SJCRH30 (cell line): ENCODE measurements around the gene NOP56. TPM values are rescaled to one million over a fixed set of nuclear protein-coding genes. Genes with fewer than 3 reads are reported as not detected.

ENCODE experiments used
- DNase-seq, 2 experiments: peaks; one replicate each; pipeline ENCODE4 v3.0.0-alpha.2; 2015 to 2020
- H3K27ac ChIP-seq: fragments of 250-450 bp; sonication (Bioruptor Pico); 2 replicates; pipeline ENCODE4 v1.5.1; 2020; ENCODE audit warnings: mild to moderate bottlenecking, moderate library complexity
- H3K27me3 ChIP-seq: fragments of 250-450 bp; sonication (Bioruptor Pico); 2 replicates; pipeline ENCODE4 v1.5.1; 2020; ENCODE audit warnings: mild to moderate bottlenecking, moderate library complexity
- H3K36me3 ChIP-seq: fragments of 250-450 bp; sonication (Bioruptor Pico); 2 replicates; pipeline ENCODE4 v1.5.1; 2020; ENCODE audit warnings: mild to moderate bottlenecking, moderate library complexity
- H3K4me1 ChIP-seq: fragments of 250-450 bp; sonication (Bioruptor Pico); 2 replicates; pipeline ENCODE4 v1.5.1; 2020; ENCODE audit warnings: mild to moderate bottlenecking, moderate library complexity
- H3K4me3 ChIP-seq: fragments of 250-450 bp; sonication (Bioruptor Pico); 2 replicates; pipeline ENCODE4 v1.5.1; 2020; ENCODE audit warnings: mild to moderate bottlenecking, moderate library complexity
- H3K9me3 ChIP-seq: fragments of 250-450 bp; sonication (Bioruptor Pico); replicated peaks from 2 replicates; pipeline ENCODE4 v1.5.1; 2020; ENCODE audit warnings: mild to moderate bottlenecking, moderate library complexity
- total RNA-seq: library from RNA; depleted of rRNA; stranded (reverse); fragments of >200 nt; shearing (Covaris generic); gene quantifications from 2 replicates; pipeline ENCODE4 v1.2.3, GENCODE V29; 2014; rRNA removed

Gene NOP56
- total RNA-seq, result 295 and 334 TPM in 2 replicates

DNA sequence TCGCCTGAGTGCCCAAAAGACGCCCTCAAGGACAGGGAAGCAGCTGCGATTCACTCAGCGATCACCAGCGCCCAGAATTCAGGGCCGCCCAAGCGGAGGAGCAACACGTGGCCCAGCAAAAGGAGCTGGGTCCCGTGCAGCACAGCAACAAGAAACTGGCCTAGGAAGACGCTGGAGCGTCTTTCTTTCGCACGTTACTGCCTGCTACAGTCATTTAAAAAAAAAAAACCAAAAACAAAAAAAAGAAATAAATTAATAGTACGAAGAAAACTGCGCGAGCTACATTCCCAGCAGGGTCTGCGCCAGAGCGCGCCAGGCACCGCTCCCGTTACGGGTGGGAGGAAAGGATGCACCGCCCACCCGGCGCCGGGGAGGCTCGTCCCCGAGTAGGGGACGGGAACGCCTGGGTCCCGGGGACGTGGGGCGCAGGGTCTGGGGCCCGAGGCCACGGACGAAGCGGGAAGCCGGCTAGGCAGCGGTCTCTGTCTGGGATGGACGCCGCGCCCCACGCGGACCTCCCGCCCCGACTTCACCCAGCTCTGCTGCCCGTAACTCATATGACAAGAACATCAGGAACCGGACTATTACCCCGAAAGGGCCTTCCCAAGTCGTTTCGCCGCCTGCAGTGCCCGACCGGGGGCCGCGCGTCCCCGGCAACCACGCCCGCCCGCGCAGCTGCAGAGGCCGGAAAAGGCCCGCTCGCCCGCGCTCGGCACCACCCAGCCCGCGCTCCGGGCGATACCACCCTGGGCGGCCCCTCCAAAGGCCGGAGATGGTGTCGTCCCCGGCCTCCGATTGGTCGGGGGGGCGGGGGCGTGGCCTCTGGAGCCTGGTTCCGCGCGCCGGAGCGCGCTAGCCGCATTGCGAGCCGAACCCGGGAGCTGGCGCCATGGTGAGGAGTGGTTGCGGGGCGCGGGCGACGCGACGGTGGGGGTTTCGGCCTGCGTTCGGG, at the start of gene NOP56:
TSS of gene NOP56 (plus strand) at position 861 of the 952 bp plus-strand sequence. CDS start at position 890, 29 bp downstream.
- H3K27me3 ChIP-seq, result no peaks in the 10 kb centered on the region
- H3K4me1 ChIP-seq, result peaks cover 10% of the 10 kb centered on the region
- peak within 1 kb of the TSS; percentile 83 for H3K27ac ChIP-seq
- peak; percentile 93 to 94 for DNase-seq
- peak within 1 kb of the TSS; percentile 99 for H3K4me3 ChIP-seq
- peaks cover 40% of the 10 kb centered on the region for H3K36me3 ChIP-seq
- no peaks in the 10 kb centered on the region for H3K9me3 ChIP-seq

GRCh38 chr20:2602746-2603145, 49.7 kb upstream of the NOP56 start:
- H3K27ac ChIP-seq, result no peak overlapping the region
- H3K4me1 ChIP-seq, result peaks cover 29% of the 10 kb centered on the region
- no peaks in the 10 kb centered on the region; the same call in 1 of the 2 replicates for H3K9me3 ChIP-seq
- H3K4me3 ChIP-seq, result no peak overlapping the region
- DNase-seq, result no peak
- no peaks in the 10 kb centered on the region for H3K27me3 ChIP-seq
- H3K36me3 ChIP-seq, result no peaks in the 10 kb centered on the region

GRCh38 chr20:2603816-2604505, 48.5 kb upstream of the NOP56 start:
- no peak for DNase-seq
- no peaks in the 10 kb centered on the region for H3K36me3 ChIP-seq
- H3K27me3 ChIP-seq, result no peaks in the 10 kb centered on the region
- H3K4me1 ChIP-seq, result peaks cover 29% of the 10 kb centered on the region
- no peak overlapping the region for H3K27ac ChIP-seq
- no peak overlapping the region for H3K4me3 ChIP-seq
- no peaks in the 10 kb centered on the region; the same call in 1 of the 2 replicates for H3K9me3 ChIP-seq

GRCh38 chr20:2604506-2604835, 48.0 kb upstream of the NOP56 start:
- H3K4me1 ChIP-seq, result peaks cover 28% of the 10 kb centered on the region
- H3K27ac ChIP-seq, result no peak overlapping the region
- H3K36me3 ChIP-seq, result no peaks in the 10 kb centered on the region
- DNase-seq, result no peak
- H3K4me3 ChIP-seq, result no peak overlapping the region
- H3K9me3 ChIP-seq, result no peaks in the 10 kb centered on the region; the same call in 1 of the 2 replicates
- H3K27me3 ChIP-seq, result no peaks in the 10 kb centered on the region

DNA sequence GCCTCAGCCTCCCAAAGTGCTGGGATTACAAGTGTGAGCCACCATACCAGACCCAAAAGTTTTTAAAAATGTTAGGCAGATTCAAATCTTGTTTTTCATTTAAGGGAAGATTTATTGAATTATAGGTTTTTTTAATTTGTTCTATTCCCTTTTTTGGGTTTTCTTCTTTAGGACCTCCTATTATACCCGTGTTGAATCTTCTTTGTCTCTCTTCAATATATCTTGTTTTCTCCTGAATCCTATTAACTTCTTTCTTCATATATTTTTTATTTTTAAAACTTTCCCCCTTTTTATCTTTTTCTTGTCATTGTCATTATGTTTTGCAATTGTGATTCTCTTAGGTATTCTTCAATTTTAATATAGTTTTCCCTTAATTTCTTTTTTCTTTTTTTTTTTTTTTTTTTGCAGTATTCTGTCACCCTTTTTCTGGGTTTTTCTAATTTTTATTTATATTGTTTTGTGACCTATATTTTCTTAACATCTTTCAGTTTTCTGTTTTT, 45.9 kb upstream of the NOP56 start:
- DNase-seq, result no peak

GRCh38 chr20:2610326-2610725, 42.1 kb upstream of the NOP56 start:
- no peaks in the 10 kb centered on the region for H3K27me3 ChIP-seq
- H3K27ac ChIP-seq, result peak overlapping the region; percentile 91
- peak; percentile 59 to 68 for DNase-seq
- no peaks in the 10 kb centered on the region; the same call in 1 of the 2 replicates for H3K9me3 ChIP-seq
- H3K4me3 ChIP-seq, result no peak overlapping the region
- no peaks in the 10 kb centered on the region for H3K36me3 ChIP-seq
- H3K4me1 ChIP-seq, result peaks cover 38% of the 10 kb centered on the region

More for the DNA sequence above, 45.9 kb upstream of the NOP56 start:
- Histone ChIP-seq H3K27me3 (no peaks in the 10 kb centered on the region), H3K36me3 (no peaks in the 10 kb centered on the region), H3K4me3 (no peak overlapping the region), H3K27ac (no peak overlapping the region), H3K4me1 (peaks cover 35% of the 10 kb centered on the region), H3K9me3 (no peaks in the 10 kb centered on the region; the same call in 1 of the 2 replicates)

- H3K4me1 ChIP-seq, result peaks cover 39% of the 10 kb centered on the region
- H3K4me3 ChIP-seq, result no peak overlapping the region
- H3K9me3 ChIP-seq, result no peaks in the 10 kb centered on the region; the same call in 1 of the 2 replicates
- peak; percentile 97 to 98 for DNase-seq
- H3K27me3 ChIP-seq, result no peaks in the 10 kb centered on the region
- H3K36me3 ChIP-seq, result no peaks in the 10 kb centered on the region
- peak overlapping the region; percentile 91 for H3K27ac ChIP-seq
Observed at GRCh38 chr20:2610941-2611720, 41.3 kb upstream of the NOP56 start.

DNA sequence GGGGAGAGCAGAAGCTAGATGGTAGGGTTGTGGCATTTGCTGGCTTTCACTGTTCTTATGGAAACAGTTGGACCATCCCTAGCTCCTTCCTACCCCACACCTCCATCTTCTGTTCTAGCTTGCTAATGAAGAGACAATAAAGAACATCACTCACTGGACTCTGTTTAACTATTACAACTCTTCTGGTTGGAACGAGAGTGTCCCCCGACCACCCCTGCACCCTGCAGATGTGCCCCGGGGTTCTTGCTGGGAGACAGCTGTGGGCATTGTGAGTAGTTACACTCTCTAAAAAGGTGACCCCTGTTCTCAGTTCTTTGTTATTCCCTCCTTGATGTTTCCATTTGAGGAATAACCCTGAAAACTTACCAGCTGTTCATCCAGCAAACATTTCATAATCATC, 40.4 kb upstream of the NOP56 start:
- H3K27me3 ChIP-seq, result no peaks in the 10 kb centered on the region
- H3K27ac ChIP-seq, result peak overlapping the region; percentile 91
- no peaks in the 10 kb centered on the region for H3K36me3 ChIP-seq
- no peaks in the 10 kb centered on the region; the same call in 1 of the 2 replicates for H3K9me3 ChIP-seq
- no peak overlapping the region for H3K4me3 ChIP-seq
- peak in 1 of 2 experiments; percentile 50 for DNase-seq
- H3K4me1 ChIP-seq, result peaks cover 49% of the 10 kb centered on the region

DNA sequence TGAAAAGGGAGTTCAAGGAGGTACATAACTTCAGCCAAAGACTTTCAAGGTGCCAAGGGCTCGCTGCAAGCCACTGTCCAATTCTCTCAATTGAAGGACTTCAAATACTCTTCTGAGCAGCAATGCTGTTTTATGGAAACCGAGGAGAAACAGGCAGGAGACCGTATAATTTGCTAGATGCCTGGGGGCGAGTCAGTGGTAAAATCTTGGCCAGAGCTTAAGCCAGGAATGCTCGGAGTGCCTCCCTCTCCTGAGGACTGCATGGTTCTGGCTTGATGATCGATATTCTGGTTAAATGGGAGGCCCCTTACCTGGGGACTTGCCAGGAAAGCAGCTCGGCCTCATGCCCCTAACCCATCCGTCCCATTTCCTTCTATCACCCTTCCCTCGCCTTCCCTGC, 35.8 kb upstream of the NOP56 start:
- peak overlapping the region; percentile 77 for H3K27ac ChIP-seq
- no peaks in the 10 kb centered on the region for H3K36me3 ChIP-seq
- peaks cover 9% of the 10 kb centered on the region; the same call in 1 of the 2 replicates for H3K9me3 ChIP-seq
- no peak overlapping the region for H3K4me3 ChIP-seq
- peak; percentile 73 to 83 for DNase-seq
- peaks cover 37% of the 10 kb centered on the region for H3K4me1 ChIP-seq
- no peaks in the 10 kb centered on the region for H3K27me3 ChIP-seq

DNA sequence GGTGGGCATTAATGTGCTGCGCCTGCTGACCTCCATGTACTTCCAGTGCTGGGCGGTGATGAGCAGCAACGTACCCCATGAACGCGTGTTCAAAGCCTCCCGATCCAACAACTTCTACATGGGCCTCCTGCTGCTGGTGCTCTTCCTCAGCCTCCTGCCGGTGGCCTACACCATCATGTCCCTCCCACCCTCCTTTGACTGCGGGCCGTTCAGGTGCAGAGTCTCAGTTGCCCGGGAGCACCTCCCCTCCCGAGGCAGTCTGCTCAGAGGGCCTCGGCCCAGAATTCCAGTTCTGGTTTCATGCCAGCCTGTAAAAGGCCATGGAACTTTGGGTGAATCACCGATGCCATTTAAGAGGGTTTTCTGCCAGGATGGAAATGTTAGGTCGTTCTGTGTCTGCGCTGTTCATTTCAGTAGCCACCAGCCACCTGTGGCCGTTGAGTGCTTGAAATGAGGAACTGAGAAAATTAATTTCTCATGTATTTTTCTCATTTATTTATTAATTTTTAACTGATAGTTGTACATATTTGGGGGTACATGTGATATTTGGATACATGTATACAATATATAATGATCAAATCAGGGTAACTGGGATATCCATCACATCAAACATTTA, 35.2 kb upstream of the NOP56 start:
- Histone ChIP-seq H3K4me3 (no peak overlapping the region), H3K27ac (peak overlapping the region; percentile 77), H3K36me3 (no peaks in the 10 kb centered on the region), H3K27me3 (no peaks in the 10 kb centered on the region), H3K4me1 (peaks cover 31% of the 10 kb centered on the region), H3K9me3 (peaks cover 9% of the 10 kb centered on the region; the same call in 1 of the 2 replicates)
- DNase-seq, result no peak

- H3K27ac ChIP-seq, result no peak overlapping the region
- no peak overlapping the region for H3K4me3 ChIP-seq
- no peaks in the 10 kb centered on the region for H3K36me3 ChIP-seq
Observed at GRCh38 chr20:2618815-2619214, 33.6 kb upstream of the NOP56 start.

GRCh38 chr20:2619337-2619736, 33.1 kb upstream of the NOP56 start:
- no peak overlapping the region for H3K27ac ChIP-seq
- no peaks in the 10 kb centered on the region for H3K36me3 ChIP-seq
- H3K4me3 ChIP-seq, result no peak overlapping the region
- no peak for DNase-seq
- peaks cover 9% of the 10 kb centered on the region; the same call in 1 of the 2 replicates for H3K9me3 ChIP-seq
- H3K4me1 ChIP-seq, result peaks cover 14% of the 10 kb centered on the region
- H3K27me3 ChIP-seq, result no peaks in the 10 kb centered on the region

More at GRCh38 chr20:2618815-2619214, 33.6 kb upstream of the NOP56 start:
- Histone ChIP-seq H3K4me1 (peaks cover 15% of the 10 kb centered on the region), H3K27me3 (no peaks in the 10 kb centered on the region), H3K9me3 (peaks cover 9% of the 10 kb centered on the region; the same call in 1 of the 2 replicates)
- no peak for DNase-seq

- no peak for DNase-seq
- Histone ChIP-seq H3K4me3 (no peak overlapping the region), H3K9me3 (peaks cover 9% of the 10 kb centered on the region; the same call in 1 of the 2 replicates), H3K36me3 (no peaks in the 10 kb centered on the region), H3K27ac (no peak overlapping the region), H3K4me1 (peaks cover 14% of the 10 kb centered on the region), H3K27me3 (no peaks in the 10 kb centered on the region)
Observed at GRCh38 chr20:2619961-2620595, 32.4 kb upstream of the NOP56 start.
